ENCODE measurements around the gene TRMO.

- TF ChIP-seq EZH2 (IDR thresholded peaks at IDR 0.05; ENCODE audit: low read depth, unreplicated experiment) (no peak), CTCF (conservative IDR thresholded peaks at IDR 0.05; ENCODE audit: low read depth in 2 of 2) (no peak), EZH2phosphoT487 (IDR thresholded peaks at IDR 0.05; ENCODE audit: unreplicated experiment) (no peak), POLR2AphosphoS5 (IDR thresholded peaks at IDR 0.05; ENCODE audit: low read depth) (no peak)
- TF ChIP-seq, protein P1, sequence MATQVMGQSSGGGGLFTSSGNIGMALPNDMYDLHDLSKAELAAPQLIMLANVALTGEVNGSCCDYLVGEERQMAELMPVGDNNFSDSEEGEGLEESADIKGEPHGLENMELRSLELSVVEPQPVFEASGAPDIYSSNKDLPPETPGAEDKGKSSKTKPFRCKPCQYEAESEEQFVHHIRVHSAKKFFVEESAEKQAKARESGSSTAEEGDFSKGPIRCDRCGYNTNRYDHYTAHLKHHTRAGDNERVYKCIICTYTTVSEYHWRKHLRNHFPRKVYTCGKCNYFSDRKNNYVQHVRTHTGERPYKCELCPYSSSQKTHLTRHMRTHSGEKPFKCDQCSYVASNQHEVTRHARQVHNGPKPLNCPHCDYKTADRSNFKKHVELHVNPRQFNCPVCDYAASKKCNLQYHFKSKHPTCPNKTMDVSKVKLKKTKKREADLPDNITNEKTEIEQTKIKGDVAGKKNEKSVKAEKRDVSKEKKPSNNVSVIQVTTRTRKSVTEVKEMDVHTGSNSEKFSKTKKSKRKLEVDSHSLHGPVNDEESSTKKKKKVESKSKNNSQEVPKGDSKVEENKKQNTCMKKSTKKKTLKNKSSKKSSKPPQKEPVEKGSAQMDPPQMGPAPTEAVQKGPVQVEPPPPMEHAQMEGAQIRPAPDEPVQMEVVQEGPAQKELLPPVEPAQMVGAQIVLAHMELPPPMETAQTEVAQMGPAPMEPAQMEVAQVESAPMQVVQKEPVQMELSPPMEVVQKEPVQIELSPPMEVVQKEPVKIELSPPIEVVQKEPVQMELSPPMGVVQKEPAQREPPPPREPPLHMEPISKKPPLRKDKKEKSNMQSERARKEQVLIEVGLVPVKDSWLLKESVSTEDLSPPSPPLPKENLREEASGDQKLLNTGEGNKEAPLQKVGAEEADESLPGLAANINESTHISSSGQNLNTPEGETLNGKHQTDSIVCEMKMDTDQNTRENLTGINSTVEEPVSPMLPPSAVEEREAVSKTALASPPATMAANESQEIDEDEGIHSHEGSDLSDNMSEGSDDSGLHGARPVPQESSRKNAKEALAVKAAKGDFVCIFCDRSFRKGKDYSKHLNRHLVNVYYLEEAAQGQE (IDR thresholded peaks at IDR 0.05; ENCODE audit: unreplicated experiment): no peak
Measured at GRCh38 chr9:97944612-97945011, 22.3 kb upstream of the TRMO start.

Measured in GM23338 (cell line).